Measurements from ENCODE around the gene BAZ2B. TPM values are rescaled to one million over a fixed set of nuclear protein-coding genes. Genes with fewer than 3 reads are reported as not detected.

Gene BAZ2B
- total and polyA plus RNA-seq, 2 of the 13 experiments (the other 11 are each of a cell fraction or from before 2014, with no cell fraction given): 14.0 to 15.1 TPM

DNA sequence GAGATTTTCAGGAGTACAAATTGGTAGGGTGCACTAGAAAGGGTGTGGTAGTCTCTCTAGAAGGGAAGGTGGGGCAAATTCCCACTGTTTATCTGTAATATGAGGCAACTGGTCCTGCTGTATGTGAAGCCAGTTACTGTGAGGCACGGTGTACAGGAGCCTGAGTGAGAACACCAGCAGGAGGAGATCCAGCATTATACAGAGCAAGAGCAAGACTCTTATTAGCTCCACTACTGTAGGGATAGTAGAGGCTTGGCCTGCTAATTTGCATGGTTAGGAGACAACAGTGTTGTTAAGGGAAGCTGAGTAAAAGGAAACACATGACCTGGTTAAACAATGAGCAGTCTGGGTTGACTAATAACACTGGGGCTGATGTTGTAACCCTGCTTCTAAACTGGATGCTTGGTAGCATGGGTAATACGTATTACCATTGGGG lies 253.5 kb downstream of the BAZ2B start:
- Histone ChIP-seq H3K79me2 (ENCODE audit: insufficient read depth, low read length) (no peaks in the 10 kb centered on the region), H3K9ac (ENCODE audit: insufficient read depth, low read depth, low read length) (no peak overlapping the region), H3K36me3 (replicated peaks in 1 of 2; ENCODE audit: control insufficient read depth in 1 of 2, insufficient read depth in 2 of 2, low read length in 2 of 2) (0 out of 5 replicates have a peak, but pooled peaks cover 0 to 3% of the 10 kb centered on the region in 2 experiments), H3K4me3 (replicated peaks in 1 of 3; ENCODE audit: insufficient read depth in 1 of 3, low read depth in 2 of 3, low read length in 3 of 3) (no peak overlapping the region), H3K4me2 (ENCODE audit: low read depth, low read length) (no peak overlapping the region), H3K9me3 (ENCODE audit: low read length) (no peaks in the 10 kb centered on the region), H3K4me1 (ENCODE audit: insufficient read depth, low read length) (peaks cover 16% of the 10 kb centered on the region), H3K27me3 (ENCODE audit: control insufficient read depth in 1 of 2, insufficient read depth in 2 of 2, low read length in 2 of 2) (no peaks in the 10 kb centered on the region), H4K20me1 (ENCODE audit: insufficient read depth, low read length) (no peaks in the 10 kb centered on the region), H3K27ac (ENCODE audit: extremely low read length, insufficient read depth, low read length) (peak overlapping the region; percentile 12), H2AFZ (ENCODE audit: low read length) (no peak overlapping the region)
- TF ChIP-seq ZNF781 (CRISPR knock-in tag; IDR thresholded peaks at IDR 0.05; ENCODE audit: borderline replicate concordance, not compliant biosample characterization) (no peak), STAG1 (CRISPR knock-in tag; IDR thresholded peaks at IDR 0.05) (peak; percentile 19; the same call in 1 of the 2 replicates), SNAPC2 (CRISPR knock-in tag; IDR thresholded peaks at IDR 0.05) (no peak), CTCF (CRISPR knock-in tag; IDR thresholded peaks at IDR 0.05) (peak; percentile 28), CEBPG (CRISPR knock-in tag; IDR thresholded peaks at IDR 0.05) (no peak), ZFP1 (CRISPR knock-in tag; IDR thresholded peaks at IDR 0.05) (no peak), CEBPB (IDR thresholded peaks at IDR 0.05; ENCODE audit: borderline replicate concordance, low read depth, low read length) (peak; percentile 20; the same call in 1 of the 2 replicates)
- TF ChIP-seq, protein P1, sequence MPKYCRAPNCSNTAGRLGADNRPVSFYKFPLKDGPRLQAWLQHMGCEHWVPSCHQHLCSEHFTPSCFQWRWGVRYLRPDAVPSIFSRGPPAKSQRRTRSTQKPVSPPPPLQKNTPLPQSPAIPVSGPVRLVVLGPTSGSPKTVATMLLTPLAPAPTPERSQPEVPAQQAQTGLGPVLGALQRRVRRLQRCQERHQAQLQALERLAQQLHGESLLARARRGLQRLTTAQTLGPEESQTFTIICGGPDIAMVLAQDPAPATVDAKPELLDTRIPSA (CRISPR knock-in tag; IDR thresholded peaks at IDR 0.05; ENCODE audit: borderline replicate concordance): 0 out of 2 replicates have a peak, but pooled peaks have one; percentile 3
- ChIA-PET CTCF (ENCODE audit: low intra/inter-chr PET ratio, low total read pairs) (no interaction called here), POLR2A (no interaction called here)
- DNase-seq (ENCODE audit: low spot score): peak; percentile 12
- FAIRE-seq: no peak
- BruUV-seq (replicated peaks): no TSS peak
- in situ Hi-C loops (cut with HindIII; ENCODE audit: extremely low pct_ligation_motif_present, low pct_unique_long_range_greater_than_20kb) (no loop called here), intact Hi-C loops (cut with micrococcal nuclease; ENCODE audit: unreplicated experiment) (loop anchor here (2.0 kb wide), 1 partner anchor 18 kb away; no protein-coding TSS in a partner anchor)
- 50% methylated on average over 2 of the region's 2 CpGs for WGBS (ENCODE audit: low lambda C conversion rate)
- ATAC-seq: peak; percentile 89
